ENCODE measurements around the gene ZBED3. TPM values are rescaled to one million over a fixed set of nuclear protein-coding genes. Genes with fewer than 3 reads are reported as not detected.
A peak's percentile ranks its signal among the peaks of the same experiment; 100 is the strongest.

Gene ZBED3
- total and polyA plus RNA-seq, 2 of the 8 experiments (the other 6 are each of a cell fraction or from before 2014, with no cell fraction given): 7.9 to 9.4 TPM

DNA sequence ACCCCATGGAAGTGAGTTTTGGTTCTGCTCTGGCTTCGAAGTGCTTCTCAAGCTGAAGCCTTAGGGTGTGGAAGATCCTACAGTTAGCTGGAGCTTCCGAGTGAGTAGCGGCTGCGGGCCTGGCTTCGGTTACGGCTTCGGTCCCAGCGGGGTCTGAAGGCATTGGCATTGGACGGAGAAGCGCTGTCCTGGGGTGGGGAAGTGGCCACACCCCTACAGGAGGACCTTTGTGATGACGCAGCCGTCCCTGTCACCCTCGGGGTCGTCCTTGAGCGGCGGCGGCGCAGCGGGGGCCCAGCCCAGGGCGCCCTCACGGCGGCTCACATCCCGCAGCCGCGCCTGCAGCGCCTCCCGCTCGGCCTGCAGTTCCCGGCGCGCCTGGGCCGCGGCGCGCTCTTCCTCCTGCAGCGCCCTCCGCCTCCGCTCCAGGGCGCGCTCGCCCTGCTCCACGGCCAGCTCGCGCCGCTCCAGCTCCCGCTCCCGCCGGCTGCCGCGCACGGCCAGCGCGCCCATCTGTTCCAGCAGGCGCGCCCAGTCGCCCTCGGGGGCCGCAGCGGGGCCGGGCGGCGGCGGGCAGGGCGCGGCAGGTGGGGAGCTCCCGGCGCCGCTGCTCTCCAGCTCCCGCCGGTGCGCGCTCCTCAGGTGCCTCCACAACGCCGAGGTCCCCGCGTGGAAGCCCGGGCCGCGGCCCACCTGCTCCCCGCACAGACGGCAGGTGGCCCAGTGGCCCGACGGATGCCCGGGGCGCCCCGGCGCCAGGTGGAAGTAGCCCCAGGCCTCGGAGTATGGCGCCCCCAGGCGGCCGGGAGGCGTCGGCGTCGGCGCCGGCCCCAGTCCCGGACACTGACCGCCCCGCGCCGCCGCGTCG lies 9.9 kb downstream of the ZBED3 start:
- no peak overlapping the region for H3K23ac ChIP-seq (ENCODE audit: insufficient read length)
- peak overlapping the region in 3 of 4 experiments; percentile 25 to 79 (median 47); a peak in 5 of 7 replicates for H3K9ac ChIP-seq (replicated peaks in 1 of 4; ENCODE audit: extremely low read depth in 1 of 4, low read depth in 3 of 4, low read length in 3 of 4)
- no peak overlapping the region for H2BK15ac ChIP-seq (ENCODE audit: low read length)
- no peaks in the 10 kb centered on the region for H3K79me1 ChIP-seq (ENCODE audit: low read depth, low read length)
- H2AK5ac ChIP-seq (ENCODE audit: low read depth, low read length): no peak overlapping the region
- no peak overlapping the region for H3K56ac ChIP-seq (replicated peaks; ENCODE audit: insufficient read length, low read depth, low read length)
- H3K27me3 ChIP-seq (replicated peaks in 1 of 4; ENCODE audit: control insufficient read depth in 3 of 4, extremely low read depth in 1 of 4, insufficient read depth in 3 of 4, low read length in 3 of 4): peaks cover 0 to 4% (median 2%) of the 10 kb centered on the region in 4 experiments; a peak in 1 of 7 replicates
- no peak overlapping the region for H2BK12ac ChIP-seq (ENCODE audit: low read depth, low read length)
- H3K9me3 ChIP-seq (ENCODE audit: insufficient read depth in 2 of 2, low read depth in 1 of 2, low read length in 1 of 2): no peaks in the 10 kb centered on the region
- H4K20me1 ChIP-seq (replicated peaks in 1 of 2; ENCODE audit: control insufficient read depth in 1 of 2, insufficient read depth in 2 of 2, low read length in 2 of 2): no peaks in the 10 kb centered on the region
- no peak overlapping the region for H3K27ac ChIP-seq (ENCODE audit: low read depth, low read length)
- no peak overlapping the region for H3K14ac ChIP-seq (ENCODE audit: insufficient read length)
- peak overlapping the region; percentile 48 to 90 for H3K4me2 ChIP-seq (ENCODE audit: insufficient read depth in 1 of 2, low read depth in 2 of 2, low read length in 2 of 2)
- CTCF ChIA-PET (ENCODE audit: partially characterized antibody): interaction anchor here (0.7 to 2.9 kb wide), 28 partner anchors 9 to 362 kb away, joined by 3 to 15 read pairs (median 5); partner anchors contain the start of genes AGGF1, S100Z and ZBED3
- no peak overlapping the region for H4K8ac ChIP-seq (ENCODE audit: extremely low read depth, insufficient read depth, low read length)
- H4K5ac ChIP-seq (ENCODE audit: insufficient read length, low read depth, low read length): no peak overlapping the region
- no peaks in the 10 kb centered on the region; a peak in 2 of 7 replicates for H3K4me1 ChIP-seq (replicated peaks in 1 of 4; ENCODE audit: control insufficient read depth in 3 of 4, insufficient read depth in 4 of 4, low read length in 3 of 4)
- H2BK5ac ChIP-seq (ENCODE audit: low read depth, low read length): no peak overlapping the region; the same call in 1 of the 2 replicates
- peak overlapping the region; percentile 41 to 72 (median 63) for H3K4me3 ChIP-seq (ENCODE audit: extremely low read depth in 1 of 4, insufficient read depth in 2 of 4, low read depth in 3 of 4, low read length in 4 of 4)
- no peak for FAIRE-seq
- H3K4ac ChIP-seq (replicated peaks; ENCODE audit: insufficient read length, low read depth, low read length): no peak overlapping the region
- 8% methylated on average over 61 of the region's 105 CpGs; no CpG with 5 or more reads in 1 of the 2 experiments for WGBS, 2 experiments (ENCODE audit: extremely low coverage in 1 of 2, insufficient coverage in 1 of 2, insufficient read length in 1 of 2, insufficient replicate concordance in 2 of 2, low coverage in 1 of 2, low lambda C conversion rate in 2 of 2, missing lambda C conversion rate in 1 of 2)
- H3K79me2 ChIP-seq (ENCODE audit: control insufficient read depth in 1 of 2, insufficient read depth in 2 of 2, low read length in 2 of 2): no peaks in the 10 kb centered on the region
- DNase-seq (ENCODE audit: low read depth in 1 of 2, low spot score in 2 of 2): peak in 1 of 2 experiments; percentile 94
- H2AFZ ChIP-seq (ENCODE audit: low read length): peak overlapping the region; percentile 31; the same call in 1 of the 2 replicates
- no peak overlapping the region for H2BK120ac ChIP-seq (replicated peaks; ENCODE audit: low read depth, low read length)
- H2BK20ac ChIP-seq (ENCODE audit: low read length): no peak overlapping the region
- no peak overlapping the region for H3K18ac ChIP-seq (ENCODE audit: extremely low read depth, low read length)
- POLR2A ChIA-PET (ENCODE audit: partially characterized antibody): interaction anchor here (0.6 to 2.7 kb wide), 12 partner anchors 9 to 1492 kb away, joined by 3 to 76 read pairs (median 4); partner anchors contain the start of gene ZBED3
- peaks cover 4% of the 10 kb centered on the region; the same call in 1 of the 2 replicates for H3K23me2 ChIP-seq (ENCODE audit: low read depth, low read length)
- H4K91ac ChIP-seq (replicated peaks; ENCODE audit: insufficient read length, low read length): no peak overlapping the region
- no peaks in the 10 kb centered on the region for H3K36me3 ChIP-seq (ENCODE audit: control insufficient read depth in 2 of 4, insufficient read depth in 4 of 4, low read length in 3 of 4)
- no peak for TF ChIP-seq USF2 (IDR thresholded peaks at IDR 0.05; ENCODE audit: low read length)
- no peak for TF ChIP-seq SP4 (IDR thresholded peaks at IDR 0.05; ENCODE audit: low read length)
- no peak for TF ChIP-seq NANOG (IDR thresholded peaks at IDR 0.05; ENCODE audit: insufficient read depth, low read depth, low read length, poor library complexity, severe bottlenecking)
- peak; percentile 60 for TF ChIP-seq CTBP2 (IDR thresholded peaks at IDR 0.05; ENCODE audit: borderline replicate concordance, insufficient read depth, insufficient read length, low read length)
- TF ChIP-seq KDM4A (IDR thresholded peaks at IDR 0.05; ENCODE audit: low read depth, low read length, severe bottlenecking): peak; percentile 74
- TF ChIP-seq TCF12 (IDR thresholded peaks at IDR 0.05; ENCODE audit: low read depth, low read length): 0 out of 2 replicates have a peak, but pooled peaks have one; percentile 55
- no peak for TF ChIP-seq CBX5 (IDR thresholded peaks at IDR 0.05; ENCODE audit: low read depth, low read length)
- no peak for TF ChIP-seq BACH1 (IDR thresholded peaks at IDR 0.05; ENCODE audit: low read length)
- TF ChIP-seq EP300 (IDR thresholded peaks at IDR 0.05; ENCODE audit: borderline replicate concordance in 1 of 2, low read depth in 2 of 2, low read length in 2 of 2): peak in 1 of 2 experiments; percentile 47; a peak in 1 of 3 replicates
